Right lobe of liver (tissue), 4 donors: ENCODE results near the gene BUD31.

Experiments
- POLR2A ChIP-seq: fragments of 450-650 bp; IDR thresholded peaks from one replicate; pipeline ENCODE4 v1.6.1; 2017; ENCODE audit warnings: antibody characterized with exemption, mild to moderate bottlenecking
- TF ChIP-seq, protein P1 (sequence below), 4 donors: fragments of 200-600 bp in 3 of 4; fragments of 450-650 bp in 1 of 4; IDR thresholded peaks; one replicate each; pipeline versions ENCODE4 v1.5.1 to v1.8.0; 2016 to 2022; ENCODE audit warnings: antibody characterized with exemption in 4 of 4, mild to moderate bottlenecking in 2 of 4
- donor health status: DM: no; HTN: no; CAD: no.
- donor health status: DM: no; HTN: no; CAD: no.
- donor health status: DM: no; HTN: yes; CAD: no.

DNA sequence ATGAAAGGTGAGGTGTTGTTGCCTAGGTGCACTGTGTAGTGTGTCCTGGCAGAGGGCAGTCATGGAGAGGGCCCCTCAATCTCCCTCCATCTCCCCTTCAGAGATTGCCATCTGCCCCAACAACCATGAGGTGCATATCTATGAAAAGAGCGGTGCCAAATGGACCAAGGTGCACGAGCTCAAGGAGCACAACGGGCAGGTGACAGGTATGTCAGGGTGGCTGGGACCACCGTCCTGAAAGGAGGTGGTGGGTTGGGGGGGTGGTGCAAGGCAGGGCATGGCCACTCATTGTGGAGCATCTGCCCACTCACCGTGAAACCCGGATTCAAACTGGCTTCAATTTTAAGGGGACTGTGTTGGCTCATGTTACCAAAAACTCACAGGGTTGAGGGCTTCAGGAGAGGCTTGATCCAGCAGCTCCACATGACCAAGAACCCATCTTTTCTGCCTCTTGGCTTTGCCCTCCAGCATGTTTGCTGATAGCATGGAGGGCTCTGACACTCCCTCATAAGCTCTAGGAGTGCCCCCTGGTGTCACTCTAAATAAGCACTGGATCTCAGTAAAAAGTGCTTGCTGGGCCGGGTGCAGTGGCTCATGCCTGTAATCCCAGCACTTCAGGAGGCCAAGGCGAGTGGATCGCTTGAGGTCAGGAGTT lies 22.1 kb upstream of the BUD31 start:
- TF ChIP-seq POLR2A = no peak
- TF ChIP-seq, protein P1, sequence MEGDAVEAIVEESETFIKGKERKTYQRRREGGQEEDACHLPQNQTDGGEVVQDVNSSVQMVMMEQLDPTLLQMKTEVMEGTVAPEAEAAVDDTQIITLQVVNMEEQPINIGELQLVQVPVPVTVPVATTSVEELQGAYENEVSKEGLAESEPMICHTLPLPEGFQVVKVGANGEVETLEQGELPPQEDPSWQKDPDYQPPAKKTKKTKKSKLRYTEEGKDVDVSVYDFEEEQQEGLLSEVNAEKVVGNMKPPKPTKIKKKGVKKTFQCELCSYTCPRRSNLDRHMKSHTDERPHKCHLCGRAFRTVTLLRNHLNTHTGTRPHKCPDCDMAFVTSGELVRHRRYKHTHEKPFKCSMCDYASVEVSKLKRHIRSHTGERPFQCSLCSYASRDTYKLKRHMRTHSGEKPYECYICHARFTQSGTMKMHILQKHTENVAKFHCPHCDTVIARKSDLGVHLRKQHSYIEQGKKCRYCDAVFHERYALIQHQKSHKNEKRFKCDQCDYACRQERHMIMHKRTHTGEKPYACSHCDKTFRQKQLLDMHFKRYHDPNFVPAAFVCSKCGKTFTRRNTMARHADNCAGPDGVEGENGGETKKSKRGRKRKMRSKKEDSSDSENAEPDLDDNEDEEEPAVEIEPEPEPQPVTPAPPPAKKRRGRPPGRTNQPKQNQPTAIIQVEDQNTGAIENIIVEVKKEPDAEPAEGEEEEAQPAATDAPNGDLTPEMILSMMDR (IDR thresholded peaks at IDR 0.05) = peak in 3 of 4 donors; percentile 17 to 27 (median 26)
